Keratinocyte (primary cell): ENCODE data around the gene F2. TPM values are rescaled to one million over a fixed set of nuclear protein-coding genes. Genes with fewer than 3 reads are reported as not detected.
A peak's percentile ranks its signal among the peaks of the same experiment; 100 is the strongest.

Experiments used
- DNase-seq: peaks from one replicate; pipeline ENCODE4 v3.0.0-alpha.2; 2011; ENCODE audit warnings: low read depth, missing footprints, low spot score
- FAIRE-seq: peaks from 2 replicates; lab custom pipeline; 2011; peaks lifted over from hg19 to GRCh38; lab: Jason Lieb, UNC
- H2AFZ ChIP-seq: 2 replicates; pipeline ENCODE4 v1.6.0; 2012; ENCODE audit warnings: low read length, control low read depth, inconsistent platforms; ENCODE audit not compliant: control insufficient read depth
- H3K27ac ChIP-seq: 2 replicates; pipeline ENCODE4 v1.5.1; 2011; ENCODE audit warnings: low read length; ENCODE audit not compliant: control insufficient read depth, insufficient read depth
- H3K27me3 ChIP-seq: 3 replicates; pipeline ENCODE4 v1.6.0; 2011; ENCODE audit warnings: low read length; ENCODE audit not compliant: control insufficient read depth, insufficient read depth; ENCODE audit errors: extremely low read depth
- H3K36me3 ChIP-seq, 2 experiments: 2 replicates in 1 of 2; 3 replicates in 1 of 2; pipeline ENCODE4 v1.5.1; 2011; ENCODE audit warnings: low read length in 2 of 2, mild to moderate bottlenecking in 1 of 2; ENCODE audit not compliant: control insufficient read depth in 2 of 2, insufficient read depth in 2 of 2; ENCODE audit errors: extremely low read depth in 1 of 2
- H3K4me1 ChIP-seq: 3 replicates; pipeline ENCODE4 v1.5.1; 2011; ENCODE audit warnings: low read length; ENCODE audit not compliant: control insufficient read depth, insufficient read depth; ENCODE audit errors: extremely low read depth
- H3K4me2 ChIP-seq: 3 replicates; pipeline ENCODE4 v1.6.0; 2011; ENCODE audit warnings: low read depth, low read length; ENCODE audit not compliant: control insufficient read depth, insufficient read depth; ENCODE audit errors: extremely low read depth
- H3K4me3 ChIP-seq, 3 experiments: fragments of 200-600 bp in 1 of 3; sonication (generic) in 1 of 3; 2 replicates in 2 of 3; 3 replicates in 1 of 3; pipeline ENCODE4 v1.5.1; 2011 to 2016; ENCODE audit warnings: low read length in 3 of 3, mild to moderate bottlenecking in 3 of 3, control low read depth in 2 of 3, inconsistent platforms in 1 of 3, low read depth in 1 of 3, mixed read lengths in 1 of 3, mixed run types in 1 of 3, moderate library complexity in 1 of 3; ENCODE audit not compliant: control insufficient read depth in 2 of 3, insufficient read depth in 2 of 3; ENCODE audit errors: extremely low read depth in 1 of 3
- H3K79me2 ChIP-seq: 2 replicates; pipeline ENCODE4 v1.6.0; 2012; ENCODE audit warnings: low read length; ENCODE audit not compliant: control insufficient read depth, insufficient read depth
- H3K9ac ChIP-seq: 3 replicates; pipeline ENCODE4 v1.6.0; 2011; ENCODE audit warnings: low read length; ENCODE audit not compliant: control insufficient read depth, insufficient read depth; ENCODE audit errors: extremely low read depth
- H3K9me1 ChIP-seq: 3 replicates; pipeline ENCODE4 v1.6.0; 2011; ENCODE audit warnings: low read length; ENCODE audit not compliant: control insufficient read depth, insufficient read depth; ENCODE audit errors: extremely low read depth
- H3K9me3 ChIP-seq: 2 replicates; pipeline ENCODE4 v1.5.1; 2012; ENCODE audit warnings: low read depth, low read length; ENCODE audit not compliant: control insufficient read depth
- H4K20me1 ChIP-seq: 3 replicates; pipeline ENCODE4 v1.6.0; 2011; ENCODE audit warnings: low read length; ENCODE audit not compliant: control insufficient read depth, insufficient read depth; ENCODE audit errors: extremely low read depth
- EZH2 ChIP-seq: IDR thresholded peaks from one replicate; pipeline ENCODE4 v1.6.1; 2012; ENCODE audit warnings: inconsistent platforms, mild to moderate bottlenecking, low read length, moderate library complexity
- dilution Hi-C: fragments of 300-500 bp; cut with MboI; formaldehyde crosslinking; loops from one replicate; pipeline ENCODE4 v1.7.0; 2020; ENCODE audit warnings: low sequenced_read_pairs; ENCODE audit not compliant: extremely low pct_ligation_motif_present
- polyA plus RNA-seq, 5 experiments: library from polyadenylated mRNA; depleted of rRNA in 3 of 5; stranded (reverse) in 3 of 5; stranded (forward) in 1 of 5; unstranded in 1 of 5; fragments of >200 nt; gene quantifications; 1 replicate in 1 of 5; 2 replicates in 3 of 5; 3 replicates in 1 of 5; pipeline versions ENCODE4 v1.2.1 to v1.2.3, GENCODE V29; 2011 to 2012; ENCODE audit warnings: missing spikeins in 2 of 5, low read depth in 1 of 5, low replicate concordance in 1 of 5
- TF ChIP-seq, protein P1 (sequence below), 3 experiments: IDR thresholded peaks in 1 of 3; conservative IDR thresholded peaks in 1 of 3; optimal IDR thresholded peaks in 1 of 3; 2 replicates in 2 of 3; 3 replicates in 1 of 3; pipeline versions ENCODE3 to v1.5.1; 2011; ENCODE audit warnings: low read length in 3 of 3, mild to moderate bottlenecking in 3 of 3, moderate library complexity in 2 of 3, control low read depth in 1 of 3, inconsistent platforms in 1 of 3; ENCODE audit not compliant: insufficient read depth in 2 of 3; ENCODE audit errors: extremely low read depth in 1 of 3

The F2 gene
- polyA plus RNA-seq, 1 donor (not counting 4 experiments of a cell fraction or from before 2014, with no cell fraction given) = not detected

GRCh38 chr11:46698597-46698996 is 20.4 kb upstream of the F2 start:
- Histone ChIP-seq H3K9me3 (no peaks in the 10 kb centered on the region), H3K79me2 (peaks cover 54% of the 10 kb centered on the region), H3K27ac (no peak overlapping the region)

DNA sequence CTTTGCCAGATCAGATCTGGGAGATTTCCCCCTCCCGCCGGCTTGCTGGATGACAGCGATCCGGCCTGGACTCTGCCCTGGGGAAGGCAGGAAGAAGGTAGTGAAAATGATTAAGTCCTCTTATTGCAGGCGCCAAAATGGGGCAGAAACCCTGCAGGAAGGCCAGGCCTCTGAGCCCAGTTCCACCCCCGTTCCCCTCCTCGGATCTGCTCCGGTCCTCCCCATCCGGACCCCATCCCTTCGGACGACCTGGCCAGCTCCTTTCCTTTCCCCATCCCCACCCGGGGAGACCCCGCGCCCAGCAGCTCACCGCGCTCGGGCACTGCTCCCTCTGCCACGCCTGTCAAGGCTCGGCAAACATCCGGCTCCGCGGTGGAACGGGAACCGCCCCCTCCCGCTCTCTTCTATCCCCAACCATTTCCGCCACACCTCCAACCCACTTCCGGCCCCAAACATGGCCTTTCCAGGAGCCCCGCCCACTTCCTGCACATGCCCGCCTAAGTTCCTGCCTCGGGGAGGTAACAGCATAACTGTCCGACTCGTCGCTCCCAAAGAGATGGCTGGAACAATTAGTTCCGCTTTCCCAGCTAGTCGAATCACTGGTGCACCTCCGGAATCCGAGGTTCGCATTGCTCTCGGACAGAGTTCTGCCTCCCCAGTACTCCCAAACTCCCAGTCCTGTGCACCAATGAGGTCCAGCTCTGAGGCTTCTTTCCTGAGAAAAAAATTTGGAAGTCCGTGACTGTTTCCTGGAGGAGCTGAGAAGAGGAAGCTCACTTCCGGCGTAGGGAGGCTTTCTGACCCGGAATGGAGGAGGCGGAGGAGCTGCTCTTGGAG is 18.6 kb upstream of the F2 start, which contains the start of the genes ARHGAP1 and ZNF408:
Gene ARHGAP1, minus strand, starts transcription at position 379 of the 837 bp plus-strand sequence. CDS start 4,512 bp downstream, outside the sequence.
Gene ZNF408, plus strand, starts transcription at position 791 of the 837 bp plus-strand sequence. Its CDS starts 17 bp downstream, at position 808.
- H4K20me1 ChIP-seq = no peaks in the 10 kb centered on the region
- H3K36me3 ChIP-seq = peaks cover 26 to 34% of the 10 kb centered on the region in 2 experiments
- H3K4me3 ChIP-seq = peak within 1 kb of the TSS; percentile 81 to 97 (median 85)
- no peak for TF ChIP-seq EZH2
- TF ChIP-seq, protein P1, sequence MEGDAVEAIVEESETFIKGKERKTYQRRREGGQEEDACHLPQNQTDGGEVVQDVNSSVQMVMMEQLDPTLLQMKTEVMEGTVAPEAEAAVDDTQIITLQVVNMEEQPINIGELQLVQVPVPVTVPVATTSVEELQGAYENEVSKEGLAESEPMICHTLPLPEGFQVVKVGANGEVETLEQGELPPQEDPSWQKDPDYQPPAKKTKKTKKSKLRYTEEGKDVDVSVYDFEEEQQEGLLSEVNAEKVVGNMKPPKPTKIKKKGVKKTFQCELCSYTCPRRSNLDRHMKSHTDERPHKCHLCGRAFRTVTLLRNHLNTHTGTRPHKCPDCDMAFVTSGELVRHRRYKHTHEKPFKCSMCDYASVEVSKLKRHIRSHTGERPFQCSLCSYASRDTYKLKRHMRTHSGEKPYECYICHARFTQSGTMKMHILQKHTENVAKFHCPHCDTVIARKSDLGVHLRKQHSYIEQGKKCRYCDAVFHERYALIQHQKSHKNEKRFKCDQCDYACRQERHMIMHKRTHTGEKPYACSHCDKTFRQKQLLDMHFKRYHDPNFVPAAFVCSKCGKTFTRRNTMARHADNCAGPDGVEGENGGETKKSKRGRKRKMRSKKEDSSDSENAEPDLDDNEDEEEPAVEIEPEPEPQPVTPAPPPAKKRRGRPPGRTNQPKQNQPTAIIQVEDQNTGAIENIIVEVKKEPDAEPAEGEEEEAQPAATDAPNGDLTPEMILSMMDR (optimal IDR thresholded peaks at IDR 0.05 in 1 of 3, IDR thresholded peaks at IDR 0.05 in 1 of 3, conservative IDR thresholded peaks at IDR 0.05 in 1 of 3; ENCODE audit: extremely low read depth in 1 of 3, insufficient read depth in 2 of 3, low read length in 3 of 3) = no peak
- H2AFZ ChIP-seq = peak within 1 kb of the TSS; percentile 96
- H3K79me2 ChIP-seq = peaks cover 70% of the 10 kb centered on the region
- FAIRE-seq = peak; percentile 87
- H3K4me2 ChIP-seq = peak within 1 kb of the TSS; percentile 97
- H3K27ac ChIP-seq = peak within 1 kb of the TSS; percentile 97
- H3K9ac ChIP-seq = peak within 1 kb of the TSS; percentile 88
- H3K27me3 ChIP-seq = no peaks in the 10 kb centered on the region
- peak; percentile 85 for DNase-seq
- no peaks in the 10 kb centered on the region for H3K9me1 ChIP-seq
- peaks cover 13% of the 10 kb centered on the region for H3K4me1 ChIP-seq
- dilution Hi-C loops = no loop called here
- H3K9me3 ChIP-seq = no peaks in the 10 kb centered on the region

More at GRCh38 chr11:46698597-46698996, 20.4 kb upstream of the F2 start:
- H4K20me1 ChIP-seq = no peaks in the 10 kb centered on the region
- no peak overlapping the region for H2AFZ ChIP-seq
- H3K27me3 ChIP-seq = no peaks in the 10 kb centered on the region
- TF ChIP-seq, protein P1 (optimal IDR thresholded peaks at IDR 0.05 in 1 of 3, IDR thresholded peaks at IDR 0.05 in 1 of 3, conservative IDR thresholded peaks at IDR 0.05 in 1 of 3; ENCODE audit: extremely low read depth in 1 of 3, insufficient read depth in 2 of 3, low read length in 3 of 3) = no peak
- TF ChIP-seq EZH2 = no peak
- peak overlapping the region; percentile 20 for H3K4me2 ChIP-seq
- H3K4me1 ChIP-seq = peaks cover 13% of the 10 kb centered on the region
- no peak overlapping the region for H3K4me3 ChIP-seq
- DNase-seq = no peak
- no peak overlapping the region for H3K9ac ChIP-seq
- no peak for FAIRE-seq
- dilution Hi-C loops = no loop called here
- H3K9me1 ChIP-seq = no peaks in the 10 kb centered on the region
- H3K36me3 ChIP-seq = peaks cover 30 to 35% of the 10 kb centered on the region in 2 experiments
